Activated naive CD4-positive, alpha-beta T cell treated with anti-CD3 and anti-CD28 coated beads, Interleukin-2, amount 50 U/mL, for 16 hours (primary cell): ENCODE results near the gene KIZ.

ENCODE experiments used
- DNase-seq: peaks from one replicate; pipeline ENCODE4 v3.0.0-alpha.2; 2020

The KIZ gene

GRCh38 chr20:21105429-21106170, 20.3 kb upstream of the KIZ start:
- DNase-seq, result no peak

DNA sequence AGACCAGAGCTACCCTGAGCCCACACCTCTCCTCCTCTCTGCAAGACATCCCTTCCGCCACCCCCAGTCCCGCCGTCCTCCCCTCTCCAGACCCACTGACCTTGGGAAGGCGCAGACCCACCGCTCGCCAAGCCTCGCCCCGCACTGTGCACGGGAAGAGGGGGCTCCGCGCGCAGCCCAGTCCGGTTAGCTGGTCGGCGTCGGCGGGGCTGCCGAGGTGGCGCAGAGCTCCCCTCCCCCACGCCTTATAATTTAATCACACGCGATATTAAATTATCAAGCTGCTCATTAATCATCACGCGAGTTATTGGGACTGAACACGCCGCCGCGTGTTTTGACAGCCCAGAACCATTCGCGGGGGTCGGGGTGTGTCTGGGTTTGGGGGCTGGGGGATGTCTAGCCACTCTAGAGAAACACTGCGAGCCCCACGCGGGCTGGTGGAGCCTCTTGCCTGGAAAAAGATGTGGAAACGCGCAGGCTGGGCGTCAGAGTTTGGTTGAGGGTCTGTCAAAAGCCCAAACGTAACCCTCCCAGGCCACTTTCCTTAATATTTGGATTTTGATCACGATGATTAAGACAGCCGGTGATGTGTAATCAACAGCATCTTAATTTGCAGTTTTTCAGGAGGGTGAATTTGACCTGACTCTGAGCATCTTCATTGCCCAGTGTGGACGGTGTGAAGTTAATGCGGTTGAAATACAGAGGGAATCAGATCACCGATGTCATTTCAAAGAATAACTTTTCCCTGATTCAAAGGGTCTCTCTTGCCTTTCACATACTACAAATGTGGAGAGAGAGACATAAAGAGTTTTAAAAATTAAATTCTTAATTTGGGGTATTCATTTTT, 19.5 kb upstream of the KIZ start, which contains the start of gene LINC00237:
Gene LINC00237 (minus strand): TSS at position 188 of the 847 bp plus-strand sequence.
- DNase-seq, result no peak

DNA sequence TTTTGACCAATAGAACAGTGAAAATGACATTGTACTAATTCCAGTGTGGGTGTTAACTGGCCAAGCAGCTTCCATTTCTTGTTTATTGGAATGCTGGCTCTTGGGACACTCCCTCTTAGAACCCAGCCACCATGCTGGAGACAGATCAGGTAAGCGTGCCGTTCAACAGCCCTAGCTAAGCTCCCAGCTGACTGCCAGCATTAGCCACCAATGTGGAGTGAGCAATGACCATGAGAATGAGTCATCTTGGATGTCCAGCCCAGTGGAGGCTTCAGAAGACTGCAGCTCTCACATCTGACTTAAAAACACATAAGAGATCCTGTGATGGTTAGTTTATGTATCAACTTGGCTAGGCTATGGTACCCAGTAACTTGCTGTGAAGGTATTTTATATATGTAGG, 16.7 kb upstream of the KIZ start:
- DNase-seq, result no peak

GRCh38 chr20:21110811-21111210, 15.1 kb upstream of the KIZ start:
- DNase-seq, result no peak

DNA sequence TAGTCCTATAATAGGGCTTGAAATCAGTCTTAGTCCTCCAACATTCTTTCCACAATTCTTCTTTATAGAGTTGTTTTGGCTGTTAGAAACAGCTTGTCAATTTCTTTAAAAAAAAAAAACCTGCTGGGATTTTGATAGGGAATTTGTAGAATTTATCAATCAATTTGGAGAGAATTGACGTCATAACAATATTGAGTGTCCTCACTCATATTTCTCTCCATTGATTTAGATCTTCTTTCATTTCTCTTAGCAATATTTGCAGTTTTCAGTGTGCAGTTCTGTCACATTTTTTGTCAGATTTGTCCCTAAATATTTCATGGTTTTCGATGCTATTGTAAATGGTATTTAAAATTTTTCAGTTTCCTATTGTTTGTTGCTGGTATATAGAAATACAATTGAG, 14.5 kb upstream of the KIZ start:
- no peak for DNase-seq

DNA sequence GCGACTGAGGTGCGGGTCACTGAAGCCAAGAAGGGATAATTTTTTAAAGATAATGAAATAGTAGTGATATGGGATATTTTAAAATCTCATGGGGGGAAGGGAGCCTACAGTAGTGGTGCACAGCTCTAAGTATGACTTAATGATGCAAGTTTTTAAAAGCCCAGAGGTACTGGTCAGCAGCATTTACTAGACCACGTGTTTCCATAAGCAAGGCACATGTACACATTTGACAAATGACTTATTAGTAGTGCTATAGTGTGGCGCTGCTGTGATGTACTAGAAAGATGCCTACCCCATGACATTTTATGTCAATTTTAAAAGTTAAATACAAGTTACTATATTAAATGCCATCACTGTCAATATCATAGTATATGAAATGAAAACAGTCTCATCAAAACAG, 12.2 kb upstream of the KIZ start:
- no peak for DNase-seq

DNA sequence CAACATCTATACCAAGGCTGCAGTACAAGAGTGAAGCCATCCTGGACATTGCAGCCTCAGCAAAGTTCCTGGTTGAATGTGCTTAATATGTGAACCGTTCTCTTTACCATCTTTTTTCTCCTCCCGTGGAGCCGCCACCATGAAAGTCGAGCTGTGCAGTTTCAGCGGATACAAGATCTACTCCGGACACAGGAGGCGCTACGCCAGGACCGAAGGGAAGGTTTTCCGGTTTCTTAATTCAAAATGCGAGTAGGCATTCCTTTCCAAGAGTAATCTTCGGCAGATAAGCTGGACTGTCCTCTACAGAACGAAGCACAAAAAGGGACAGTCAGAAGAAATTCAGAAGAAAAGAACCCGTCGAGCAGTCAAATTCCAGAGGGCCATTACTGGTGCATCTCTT, 11.3 kb upstream of the KIZ start:
- DNase-seq, result no peak

DNA sequence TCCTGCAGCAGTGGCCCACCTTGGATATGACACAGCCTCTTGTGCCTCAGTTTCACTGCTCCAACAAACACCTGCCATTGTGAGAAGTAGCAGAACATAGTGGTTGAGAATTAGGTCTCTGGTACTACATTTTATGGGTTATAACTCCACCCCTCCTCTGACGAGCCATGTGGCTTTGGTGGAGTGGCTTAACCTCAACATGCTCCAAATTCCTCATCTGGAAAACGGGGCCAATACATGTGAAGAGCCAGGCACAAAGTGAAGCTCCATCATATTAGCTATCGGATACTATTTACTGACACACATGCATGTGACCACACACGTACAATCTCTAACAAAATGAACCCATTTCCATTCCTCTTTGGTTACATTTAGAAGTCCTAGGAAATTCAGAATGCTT, 8.4 kb upstream of the KIZ start:
- DNase-seq, result no peak

- no peak for DNase-seq
Observed at GRCh38 chr20:21118138-21118537, 7.7 kb upstream of the KIZ start.

GRCh38 chr20:21118782-21119181, 7.1 kb upstream of the KIZ start:
- no peak for DNase-seq

GRCh38 chr20:21124190-21124589, 1.7 kb upstream of the KIZ start:
- no peak for DNase-seq

DNA sequence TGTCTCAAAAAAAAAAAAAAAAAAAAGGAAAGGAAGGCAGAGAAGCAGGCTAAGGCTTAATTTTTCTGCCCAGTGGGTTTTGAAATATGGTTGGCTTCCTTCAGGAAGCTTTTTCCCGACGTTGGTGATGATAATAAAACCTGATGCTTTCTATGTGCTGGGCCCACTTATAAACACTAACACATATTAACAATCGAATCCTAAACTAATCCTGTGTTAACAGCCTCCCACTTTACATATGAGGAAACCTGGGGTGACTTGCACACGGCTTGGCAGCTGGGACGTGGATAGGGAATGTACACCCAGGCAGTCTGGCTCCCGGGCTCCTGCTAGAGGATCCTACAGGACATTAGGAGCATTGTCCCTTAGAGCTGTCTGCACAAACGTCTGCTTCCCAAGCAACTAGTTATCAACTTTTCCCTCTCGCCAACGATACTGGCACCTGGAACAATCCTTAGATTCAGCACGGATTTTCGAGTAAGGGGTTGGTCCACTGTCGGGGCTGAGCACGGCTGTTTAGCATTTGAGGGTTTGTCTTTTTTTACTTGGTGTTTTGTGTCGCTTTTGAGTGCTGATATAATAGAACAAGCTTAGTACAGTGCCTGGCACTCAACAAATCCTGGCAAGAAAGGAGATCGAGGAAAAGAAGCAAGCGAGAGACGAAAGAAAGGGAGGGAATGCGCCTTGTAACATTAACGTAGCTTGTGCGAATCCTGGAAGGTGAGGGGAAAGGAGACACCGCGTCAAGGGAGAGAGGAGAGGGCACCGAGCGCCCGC, 622 bp upstream of the KIZ start:
- no peak for DNase-seq

- no peak for DNase-seq
Observed at GRCh38 chr20:21126581-21126870, 644 bp downstream of the KIZ start.

- DNase-seq, result no peak
Observed at GRCh38 chr20:21127201-21127981, 1.5 kb downstream of the KIZ start.

DNA sequence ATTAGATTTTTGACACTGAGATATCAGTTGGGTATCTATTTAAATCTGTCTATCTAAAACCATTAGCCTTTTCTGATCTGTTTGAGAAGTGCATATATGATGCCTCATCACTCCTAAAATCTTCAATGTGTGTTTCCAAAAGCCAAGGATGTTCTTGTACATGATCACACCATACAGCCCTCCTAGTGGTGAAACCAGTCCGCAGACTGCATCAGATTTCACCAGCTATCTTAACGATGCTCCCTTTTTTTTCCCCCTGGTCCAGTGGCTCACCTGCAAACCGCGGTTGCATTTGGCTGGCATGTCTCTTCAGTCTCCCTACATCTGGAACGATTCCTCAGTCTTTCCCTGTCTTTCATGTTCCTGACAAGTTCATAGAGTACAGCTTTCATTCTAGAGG, 4.0 kb downstream of the KIZ start:
- DNase-seq, result no peak

DNA sequence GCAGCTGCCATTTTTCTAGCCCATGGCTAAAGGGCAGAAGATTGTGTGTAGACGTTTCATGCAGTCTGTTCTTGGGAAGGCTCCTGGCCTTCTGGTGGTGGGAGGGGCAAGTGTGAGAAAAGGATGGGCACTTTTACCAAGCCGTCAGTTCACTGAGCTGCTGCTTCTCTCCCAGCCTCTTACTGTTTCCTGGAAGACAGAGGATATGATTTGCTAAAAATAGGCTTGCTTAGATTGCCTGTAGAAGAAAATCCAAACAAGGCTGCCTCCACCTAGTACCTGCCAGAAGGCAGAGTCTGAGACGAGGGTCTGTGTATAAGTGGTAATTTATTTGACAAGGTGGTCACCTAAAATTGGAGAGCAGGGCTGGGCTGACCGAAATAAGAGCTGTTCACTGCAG, 7.5 kb downstream of the KIZ start:
- DNase-seq, result no peak

DNA sequence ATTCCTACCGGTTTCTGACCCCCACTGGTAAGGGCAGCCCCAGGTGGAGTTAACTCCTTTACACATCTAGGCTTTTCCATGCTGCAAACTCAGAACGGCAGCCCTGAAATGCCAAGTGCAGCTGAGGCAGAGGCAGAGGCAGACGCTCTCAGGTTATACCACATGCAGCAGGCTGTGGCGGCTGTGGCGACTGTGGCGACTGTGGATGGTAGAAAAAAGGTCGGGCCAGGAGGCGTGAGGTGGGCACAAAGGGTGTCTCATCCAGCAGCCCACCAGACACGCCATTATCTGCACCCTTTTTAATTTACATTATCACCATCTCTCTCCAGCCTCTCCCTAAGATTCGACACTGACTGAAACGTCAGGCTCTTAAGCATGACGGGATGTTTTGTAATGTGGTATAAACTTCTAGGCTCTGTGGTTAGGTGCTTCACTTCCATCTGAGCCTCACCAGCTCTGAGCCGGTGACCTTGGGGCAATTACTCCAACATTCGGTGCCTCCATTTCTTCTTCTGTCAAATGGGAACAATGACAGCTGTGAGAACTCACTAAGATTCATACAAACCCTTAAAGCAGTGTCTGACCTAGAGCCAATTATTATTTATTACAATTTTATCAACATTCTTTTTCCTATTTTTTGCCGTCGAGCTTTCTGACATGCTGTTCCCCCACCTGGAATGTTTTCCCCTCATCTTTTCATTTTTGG, 8.2 kb downstream of the KIZ start:
- no peak for DNase-seq

DNA sequence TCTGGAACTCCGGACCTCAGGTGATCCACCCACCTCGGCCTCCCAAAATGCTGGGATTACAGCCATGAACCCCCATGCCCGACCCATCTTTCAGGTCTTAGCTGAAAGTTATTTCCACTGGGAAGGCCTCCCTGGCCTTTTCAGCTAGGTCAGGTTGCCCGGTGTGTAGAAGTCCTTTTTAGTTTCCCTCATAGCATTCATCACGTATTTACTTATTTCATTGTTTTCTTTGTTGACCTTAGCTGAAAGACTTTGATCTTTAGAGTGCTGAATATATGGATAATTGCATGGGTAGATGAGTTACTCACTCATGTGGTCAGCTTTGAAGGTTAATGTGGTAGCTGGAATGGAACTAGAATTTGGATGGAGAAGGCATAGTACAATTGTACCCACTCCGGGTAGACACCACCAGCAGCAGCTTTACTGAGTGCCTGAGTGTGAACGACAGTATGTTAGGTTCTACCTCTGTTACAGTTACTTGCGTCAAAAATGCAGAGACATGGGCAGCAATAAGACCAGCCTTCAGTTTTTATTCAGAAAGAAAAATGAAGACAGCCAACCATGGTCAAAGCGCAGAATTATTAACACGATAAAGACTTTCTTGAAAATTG, 9.1 kb downstream of the KIZ start:
- no peak for DNase-seq

DNA sequence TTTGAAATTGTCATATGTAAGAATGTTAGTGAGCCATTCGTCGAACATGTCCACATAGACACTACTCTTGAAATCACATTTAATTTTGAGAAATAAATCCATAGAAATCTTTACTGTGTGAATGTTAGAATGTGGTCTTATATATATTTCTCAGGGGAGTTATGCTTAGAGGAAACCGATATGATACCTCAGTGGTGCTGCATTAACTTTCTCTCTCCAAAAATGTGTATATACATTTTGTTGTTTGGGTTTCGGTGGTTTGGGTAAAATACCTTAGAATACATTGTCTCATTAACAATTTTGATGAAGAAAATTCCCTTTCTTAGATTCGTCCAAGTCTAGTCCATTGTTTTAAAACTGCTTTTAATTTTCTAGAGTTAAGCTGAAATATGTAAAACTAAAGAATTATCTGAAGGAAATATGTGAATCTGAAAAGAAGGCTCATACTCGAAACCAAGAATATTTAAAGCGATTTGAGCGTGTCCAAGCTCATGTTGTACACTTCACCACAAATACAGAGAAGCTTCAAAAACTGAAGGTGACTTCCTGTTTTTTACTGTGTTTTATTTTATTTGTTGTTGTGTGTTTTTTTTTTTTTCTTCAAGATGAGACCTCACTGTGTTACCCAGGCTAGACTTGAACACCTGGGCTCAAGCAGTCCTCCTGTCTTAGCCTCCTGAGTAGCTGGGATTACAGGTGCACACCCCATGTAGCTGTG, 10.3 kb downstream of the KIZ start:
- no peak for DNase-seq

DNA sequence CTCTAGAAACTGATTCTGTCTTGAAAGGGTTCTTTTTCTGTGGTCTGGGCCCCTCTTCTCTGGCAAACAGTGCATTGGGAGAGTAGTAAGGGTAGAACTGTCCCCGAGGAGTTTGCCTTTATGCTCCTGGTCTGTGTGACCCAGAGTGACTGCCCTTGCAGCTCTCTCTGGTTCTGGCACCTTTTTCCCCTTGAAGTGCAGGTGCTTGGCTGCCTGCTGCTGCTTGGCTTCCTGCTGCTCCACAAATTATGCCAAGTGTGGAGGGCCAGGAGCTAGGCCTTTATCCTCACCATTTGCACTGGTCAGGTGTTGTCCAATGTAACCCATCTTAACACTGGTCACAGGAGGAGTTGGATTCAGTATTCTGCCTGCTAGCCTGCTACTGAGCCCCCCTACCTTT, 11.2 kb downstream of the KIZ start:
- no peak for DNase-seq

- DNase-seq, result no peak
Observed at GRCh38 chr20:21139881-21140566, 14.1 kb downstream of the KIZ start.
